ENCODE measurements around the gene HACD4. TPM values are rescaled to one million over a fixed set of nuclear protein-coding genes. Genes with fewer than 3 reads are reported as not detected.

HACD4 gene
- total RNA-seq, 1 donor from 2014 or later, result 1.1 TPM

- Histone ChIP-seq H3F3A (ENCODE audit: low read depth) (peaks cover 14% of the 10 kb centered on the region), H3K4me3 (peak overlapping the region; percentile 57), H3K27ac (no peak overlapping the region), H2AFZ (replicated peaks) (peak overlapping the region; percentile 96), H3K9me3 (ENCODE audit: low read depth) (no peaks in the 10 kb centered on the region), H3K79me2 (ENCODE audit: low read depth) (no peaks in the 10 kb centered on the region), H3K9ac (no peak overlapping the region), H3K4me1 (peaks cover 10% of the 10 kb centered on the region), H3K4me2 (peak overlapping the region; percentile 81), H3K27me3 (peaks cover 10% of the 10 kb centered on the region), H3K36me3 (no peaks in the 10 kb centered on the region), H4K20me1 (ENCODE audit: low read depth) (no peaks in the 10 kb centered on the region)
- peaks cover 3% of the 10 kb centered on the region for H3K4me1 Mint-ChIP-seq
- no peak for DNase-seq (ENCODE audit: low spot score)
- H3K36me3 Mint-ChIP-seq, result no peaks in the 10 kb centered on the region
- no peak for TF ChIP-seq EZH2phosphoT487 (IDR thresholded peaks at IDR 0.05)
- H3K4me3 Mint-ChIP-seq, result no peak overlapping the region
- peaks cover 5% of the 10 kb centered on the region for H3K27me3 Mint-ChIP-seq (ENCODE audit: insufficient read depth, low read depth)
- H3K9me3 Mint-ChIP-seq, result peaks cover 2% of the 10 kb centered on the region
- no peak overlapping the region for H3K27ac Mint-ChIP-seq
Measured at GRCh38 chr9:21030389-21031035, 928 bp downstream of the HACD4 start.

GRCh38 chr9:21029661-21030060 is 1.8 kb downstream of the HACD4 start:
- Mint-ChIP-seq H3K27ac (no peak overlapping the region), H3K36me3 (no peaks in the 10 kb centered on the region), H3K4me3 (no peak overlapping the region), H3K27me3 (ENCODE audit: insufficient read depth, low read depth) (peaks cover 5% of the 10 kb centered on the region), H3K4me1 (peaks cover 3% of the 10 kb centered on the region), H3K9me3 (peaks cover 2% of the 10 kb centered on the region)
- Histone ChIP-seq H2AFZ (replicated peaks) (no peak overlapping the region), H3F3A (ENCODE audit: low read depth) (peaks cover 14% of the 10 kb centered on the region), H3K27me3 (peaks cover 10% of the 10 kb centered on the region), H3K36me3 (no peaks in the 10 kb centered on the region), H3K4me2 (no peak overlapping the region), H3K4me3 (no peak overlapping the region), H3K9ac (no peak overlapping the region), H4K20me1 (ENCODE audit: low read depth) (no peaks in the 10 kb centered on the region), H3K9me3 (ENCODE audit: low read depth) (no peaks in the 10 kb centered on the region), H3K79me2 (ENCODE audit: low read depth) (no peaks in the 10 kb centered on the region), H3K27ac (no peak overlapping the region), H3K4me1 (peaks cover 10% of the 10 kb centered on the region)
- TF ChIP-seq CTCF (IDR thresholded peaks at IDR 0.05) (no peak), EZH2 (IDR thresholded peaks at IDR 0.05) (no peak), EZH2phosphoT487 (IDR thresholded peaks at IDR 0.05) (no peak)
- no peak for DNase-seq (ENCODE audit: low spot score)

- Histone ChIP-seq H4K20me1 (ENCODE audit: low read depth) (no peaks in the 10 kb centered on the region), H3K9ac (no peak overlapping the region), H3K4me2 (no peak overlapping the region), H3K4me3 (no peak overlapping the region), H3K4me1 (peaks cover 10% of the 10 kb centered on the region), H2AFZ (replicated peaks) (no peak overlapping the region), H3K27ac (no peak overlapping the region), H3K36me3 (no peaks in the 10 kb centered on the region), H3K79me2 (ENCODE audit: low read depth) (no peaks in the 10 kb centered on the region), H3F3A (ENCODE audit: low read depth) (peaks cover 14% of the 10 kb centered on the region), H3K27me3 (peaks cover 10% of the 10 kb centered on the region), H3K9me3 (ENCODE audit: low read depth) (no peaks in the 10 kb centered on the region)
- H3K27me3 Mint-ChIP-seq (ENCODE audit: insufficient read depth, low read depth), result peaks cover 3% of the 10 kb centered on the region
- H3K27ac Mint-ChIP-seq, result no peak overlapping the region
- no peak for DNase-seq (ENCODE audit: low spot score)
- no peak for TF ChIP-seq CTCF (IDR thresholded peaks at IDR 0.05)
- no peak for TF ChIP-seq EZH2phosphoT487 (IDR thresholded peaks at IDR 0.05)
- TF ChIP-seq EZH2 (IDR thresholded peaks at IDR 0.05), result no peak
- H3K36me3 Mint-ChIP-seq, result no peaks in the 10 kb centered on the region
- no peak overlapping the region for H3K4me3 Mint-ChIP-seq
- peaks cover 2% of the 10 kb centered on the region for H3K9me3 Mint-ChIP-seq
- H3K4me1 Mint-ChIP-seq, result peaks cover 3% of the 10 kb centered on the region
Measured at GRCh38 chr9:21028466-21028865, 3.0 kb downstream of the HACD4 start.

DNA sequence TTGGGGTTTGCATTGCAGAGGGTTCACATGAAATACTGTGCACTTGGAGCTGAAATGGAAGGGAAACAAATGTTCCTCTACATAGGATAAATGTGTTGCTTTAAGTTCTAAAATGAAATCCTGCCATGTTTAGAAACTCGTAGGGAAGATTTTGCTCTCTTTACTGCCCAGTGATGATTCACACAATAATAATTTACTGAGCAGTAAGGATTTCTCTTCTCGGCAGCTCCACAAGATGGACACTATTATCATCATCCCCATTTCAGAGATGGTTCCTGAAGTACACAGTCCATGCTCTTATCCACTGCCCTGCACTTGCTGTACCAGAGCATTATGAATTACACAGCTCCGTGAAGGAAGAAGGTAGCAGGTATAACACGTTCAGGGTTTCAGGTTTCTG is 4.1 kb downstream of the HACD4 start:
- H3K9me3 ChIP-seq (ENCODE audit: low read depth), result no peaks in the 10 kb centered on the region
- H3K4me2 ChIP-seq, result no peak overlapping the region
- no peak overlapping the region for H3K27ac ChIP-seq
- no peak for DNase-seq (ENCODE audit: low spot score)
- peaks cover under 1% of the 10 kb centered on the region for H3K9me3 Mint-ChIP-seq
- peaks cover 10% of the 10 kb centered on the region for H3K4me1 ChIP-seq
- no peaks in the 10 kb centered on the region for H4K20me1 ChIP-seq (ENCODE audit: low read depth)
- no peak overlapping the region for H3K4me3 Mint-ChIP-seq
- no peak overlapping the region for H3K4me3 ChIP-seq
- no peak overlapping the region for H2AFZ ChIP-seq (replicated peaks)
- H3K9ac ChIP-seq, result no peak overlapping the region
- no peaks in the 10 kb centered on the region for H3K79me2 ChIP-seq (ENCODE audit: low read depth)
- peaks cover 7% of the 10 kb centered on the region for H3K27me3 ChIP-seq
- no peaks in the 10 kb centered on the region for H3K27me3 Mint-ChIP-seq (ENCODE audit: insufficient read depth, low read depth)
- no peaks in the 10 kb centered on the region for H3K36me3 ChIP-seq
- peaks cover 1% of the 10 kb centered on the region for H3K4me1 Mint-ChIP-seq
- no peak overlapping the region for H3K27ac Mint-ChIP-seq
- TF ChIP-seq EZH2 (IDR thresholded peaks at IDR 0.05) (no peak), CTCF (IDR thresholded peaks at IDR 0.05) (no peak), EZH2phosphoT487 (IDR thresholded peaks at IDR 0.05) (no peak)
- no peaks in the 10 kb centered on the region for H3K36me3 Mint-ChIP-seq
- H3F3A ChIP-seq (ENCODE audit: low read depth), result peaks cover 14% of the 10 kb centered on the region
